ENCODE results near the gene HTATIP2.

- TF ChIP-seq CTCF (conservative IDR thresholded peaks at IDR 0.05; ENCODE audit: low read depth in 2 of 2): no peak
- peak; percentile 70 for TF ChIP-seq POLR2AphosphoS5 (IDR thresholded peaks at IDR 0.05; ENCODE audit: low read depth)
- TF ChIP-seq EZH2 (IDR thresholded peaks at IDR 0.05; ENCODE audit: low read depth, unreplicated experiment): no peak
- TF ChIP-seq EZH2phosphoT487 (IDR thresholded peaks at IDR 0.05; ENCODE audit: unreplicated experiment): no peak
- TF ChIP-seq ZNF114 (CRISPR knock-in tag; IDR thresholded peaks at IDR 0.05): no peak
- TF ChIP-seq JUNB (IDR thresholded peaks at IDR 0.05; ENCODE audit: unreplicated experiment): no peak
- TF ChIP-seq REST (IDR thresholded peaks at IDR 0.05; ENCODE audit: unreplicated experiment): no peak
- TF ChIP-seq STAT1 (IDR thresholded peaks at IDR 0.05; ENCODE audit: unreplicated experiment): no peak
Observed at GRCh38 chr11:20363500-20364340, at the start of gene HTATIP2.
